ENCODE results near the gene ENTPD8. TPM values are rescaled to one million over a fixed set of nuclear protein-coding genes. Genes with fewer than 3 reads are reported as not detected.
"Not testable (repeated sequence)": the region's sequence is repeated elsewhere in the genome, so short reads cannot be mapped to it uniquely, and the experiment has no call there.

ENTPD8 gene
- polyA plus RNA-seq, 1 donor = 14.2 TPM

- Histone ChIP-seq H3K4me1 (ENCODE audit: control insufficient read depth, insufficient read depth, low read length) (peaks cover 14% of the 10 kb centered on the region), H3K36me3 (ENCODE audit: control insufficient read depth, insufficient read depth, low read length) (peaks cover 27% of the 10 kb centered on the region), H3K4me3 (ENCODE audit: low read length) (no peak overlapping the region), H3K9me3 (ENCODE audit: control insufficient read depth, low read depth, low read length) (peaks cover 8% of the 10 kb centered on the region), H3K27me3 (ENCODE audit: control insufficient read depth, insufficient read depth, low read length) (no peaks in the 10 kb centered on the region), H3K27ac (ENCODE audit: low read length) (no peak overlapping the region)
- DNase-seq = no peak
- WGBS (ENCODE audit: insufficient coverage, low lambda C conversion rate) = 100% methylated on average over 1 of the region's 17 CpGs
These were observed 11.0 kb upstream of the ENTPD8 start for GRCh38 chr9:137452006-137452760.

GRCh38 chr9:137451264-137452005 lies 10.3 kb upstream of the ENTPD8 start:
- not testable (repeated sequence) for H3K4me3 ChIP-seq (ENCODE audit: low read length); H3K27me3 ChIP-seq (ENCODE audit: control insufficient read depth, insufficient read depth, low read length); H3K27ac ChIP-seq (ENCODE audit: low read length); DNase-seq; H3K9me3 ChIP-seq (ENCODE audit: control insufficient read depth, low read depth, low read length)
- Histone ChIP-seq H3K4me1 (ENCODE audit: control insufficient read depth, insufficient read depth, low read length) (peaks cover 14% of the 10 kb centered on the region), H3K36me3 (ENCODE audit: control insufficient read depth, insufficient read depth, low read length) (peaks cover 22% of the 10 kb centered on the region)
- WGBS (ENCODE audit: insufficient coverage, low lambda C conversion rate) = 95% methylated on average over 3 of the region's 31 CpGs

GRCh38 chr9:137450539-137451222 lies 9.5 kb upstream of the ENTPD8 start:
- not testable (repeated sequence) for H3K27me3 ChIP-seq (ENCODE audit: control insufficient read depth, insufficient read depth, low read length); H3K27ac ChIP-seq (ENCODE audit: low read length); H3K4me3 ChIP-seq (ENCODE audit: low read length); H3K9me3 ChIP-seq (ENCODE audit: control insufficient read depth, low read depth, low read length); DNase-seq
- WGBS (ENCODE audit: insufficient coverage, low lambda C conversion rate) = no CpG with 5 or more reads among the region's 24 CpGs
- Histone ChIP-seq H3K36me3 (ENCODE audit: control insufficient read depth, insufficient read depth, low read length) (peaks cover 18% of the 10 kb centered on the region), H3K4me1 (ENCODE audit: control insufficient read depth, insufficient read depth, low read length) (peaks cover 19% of the 10 kb centered on the region)

GRCh38 chr9:137449931-137450538 lies 8.9 kb upstream of the ENTPD8 start:
- no peak overlapping the region for H3K27ac ChIP-seq (ENCODE audit: low read length)
- H3K9me3 ChIP-seq (ENCODE audit: control insufficient read depth, low read depth, low read length) = peaks cover 8% of the 10 kb centered on the region
- no CpG with 5 or more reads among the region's 18 CpGs for WGBS (ENCODE audit: insufficient coverage, low lambda C conversion rate)
- H3K4me3 ChIP-seq (ENCODE audit: low read length) = no peak overlapping the region
- H3K27me3 ChIP-seq (ENCODE audit: control insufficient read depth, insufficient read depth, low read length) = no peaks in the 10 kb centered on the region
- peaks cover 23% of the 10 kb centered on the region for H3K4me1 ChIP-seq (ENCODE audit: control insufficient read depth, insufficient read depth, low read length)
- peaks cover 14% of the 10 kb centered on the region for H3K36me3 ChIP-seq (ENCODE audit: control insufficient read depth, insufficient read depth, low read length)
- DNase-seq = no peak

GRCh38 chr9:137449081-137449844 lies 8.1 kb upstream of the ENTPD8 start:
- Histone ChIP-seq H3K9me3 (ENCODE audit: control insufficient read depth, low read depth, low read length) (peaks cover 3% of the 10 kb centered on the region), H3K36me3 (ENCODE audit: control insufficient read depth, insufficient read depth, low read length) (peaks cover 14% of the 10 kb centered on the region), H3K27ac (ENCODE audit: low read length) (no peak overlapping the region), H3K4me1 (ENCODE audit: control insufficient read depth, insufficient read depth, low read length) (peaks cover 17% of the 10 kb centered on the region), H3K4me3 (ENCODE audit: low read length) (no peak overlapping the region), H3K27me3 (ENCODE audit: control insufficient read depth, insufficient read depth, low read length) (no peaks in the 10 kb centered on the region)
- WGBS (ENCODE audit: insufficient coverage, low lambda C conversion rate) = no CpG with 5 or more reads among the region's 36 CpGs
- DNase-seq = no peak

- no peak overlapping the region for H3K27ac ChIP-seq (ENCODE audit: low read length)
- no peak overlapping the region for H3K4me3 ChIP-seq (ENCODE audit: low read length)
- no peak for DNase-seq
- H3K4me1 ChIP-seq (ENCODE audit: control insufficient read depth, insufficient read depth, low read length) = peaks cover 16% of the 10 kb centered on the region
- peaks cover 2% of the 10 kb centered on the region for H3K9me3 ChIP-seq (ENCODE audit: control insufficient read depth, low read depth, low read length)
- no CpG with 5 or more reads among the region's 16 CpGs for WGBS (ENCODE audit: insufficient coverage, low lambda C conversion rate)
- no peaks in the 10 kb centered on the region for H3K27me3 ChIP-seq (ENCODE audit: control insufficient read depth, insufficient read depth, low read length)
- H3K36me3 ChIP-seq (ENCODE audit: control insufficient read depth, insufficient read depth, low read length) = peaks cover 14% of the 10 kb centered on the region
These were observed 7.4 kb upstream of the ENTPD8 start for GRCh38 chr9:137448602-137448962.

- Histone ChIP-seq H3K27me3 (ENCODE audit: control insufficient read depth, insufficient read depth, low read length) (no peaks in the 10 kb centered on the region), H3K27ac (ENCODE audit: low read length) (no peak overlapping the region), H3K4me1 (ENCODE audit: control insufficient read depth, insufficient read depth, low read length) (peaks cover 14% of the 10 kb centered on the region), H3K9me3 (ENCODE audit: control insufficient read depth, low read depth, low read length) (no peaks in the 10 kb centered on the region), H3K36me3 (ENCODE audit: control insufficient read depth, insufficient read depth, low read length) (peaks cover 13% of the 10 kb centered on the region), H3K4me3 (ENCODE audit: low read length) (no peak overlapping the region)
- DNase-seq = no peak
- WGBS (ENCODE audit: insufficient coverage, low lambda C conversion rate) = no CpG with 5 or more reads among the region's 27 CpGs
These were observed 6.8 kb upstream of the ENTPD8 start for GRCh38 chr9:137447722-137448601.

- no peak overlapping the region for H3K27ac ChIP-seq (ENCODE audit: low read length)
- H3K27me3 ChIP-seq (ENCODE audit: control insufficient read depth, insufficient read depth, low read length) = no peaks in the 10 kb centered on the region
- H3K36me3 ChIP-seq (ENCODE audit: control insufficient read depth, insufficient read depth, low read length) = peaks cover 7% of the 10 kb centered on the region
- H3K4me1 ChIP-seq (ENCODE audit: control insufficient read depth, insufficient read depth, low read length) = peaks cover 18% of the 10 kb centered on the region
- DNase-seq = no peak
- H3K4me3 ChIP-seq (ENCODE audit: low read length) = no peak overlapping the region
- no CpG with 5 or more reads among the region's 21 CpGs for WGBS (ENCODE audit: insufficient coverage, low lambda C conversion rate)
- no peaks in the 10 kb centered on the region for H3K9me3 ChIP-seq (ENCODE audit: control insufficient read depth, low read depth, low read length)
These were observed 5.8 kb upstream of the ENTPD8 start for GRCh38 chr9:137446851-137447471.

- Histone ChIP-seq H3K27me3 (ENCODE audit: control insufficient read depth, insufficient read depth, low read length) (no peaks in the 10 kb centered on the region), H3K4me3 (ENCODE audit: low read length) (no peak overlapping the region), H3K4me1 (ENCODE audit: control insufficient read depth, insufficient read depth, low read length) (peaks cover 19% of the 10 kb centered on the region), H3K36me3 (ENCODE audit: control insufficient read depth, insufficient read depth, low read length) (peaks cover 7% of the 10 kb centered on the region), H3K9me3 (ENCODE audit: control insufficient read depth, low read depth, low read length) (no peaks in the 10 kb centered on the region), H3K27ac (ENCODE audit: low read length) (no peak overlapping the region)
- DNase-seq = peak in 1 of 2 donors; percentile 60
- WGBS (ENCODE audit: insufficient coverage, low lambda C conversion rate) = no CpG with 5 or more reads among the region's 19 CpGs
These were observed 4.8 kb upstream of the ENTPD8 start for GRCh38 chr9:137445930-137446431.
